Psoas muscle (tissue), 8 donors: ENCODE data around the gene RALGAPA2. TPM values are rescaled to one million over a fixed set of nuclear protein-coding genes. Genes with fewer than 3 reads are reported as not detected.

Experiments used
- ATAC-seq, 4 donors: fragments of 200-7000 bp; cut with Tn5 transposase; one replicate each; pipeline ENCODE4 v1.9.1; 2020; ENCODE audit warnings: moderate library complexity in 3 of 4, mild to moderate bottlenecking in 2 of 4
- DNase-seq, 2 donors: peaks; one replicate each; pipeline ENCODE4 v3.0.0-alpha.2; 2020
- H3K27ac ChIP-seq: fragments of 200-600 bp; one replicate; pipeline ENCODE4 v1.8.0; 2022
- H3K27me3 ChIP-seq, 3 donors: fragments of 200-600 bp in 1 of 3; one replicate each; pipeline versions ENCODE4 v1.6.1 to v1.8.0; 2013 to 2022; ENCODE audit warnings: low read length in 2 of 3, mild to moderate bottlenecking in 2 of 3, moderate library complexity in 1 of 3; ENCODE audit not compliant: insufficient read depth in 3 of 3
- H3K36me3 ChIP-seq, 2 donors: fragments of 200-600 bp in 1 of 2; one replicate each; pipeline versions ENCODE4 v1.6.1 to v1.8.0; 2013 to 2022; ENCODE audit warnings: low read depth in 1 of 2, mild to moderate bottlenecking in 1 of 2, moderate library complexity in 1 of 2; ENCODE audit not compliant: insufficient read depth in 1 of 2
- H3K4me1 ChIP-seq: fragments of 200-600 bp; one replicate; pipeline ENCODE4 v1.8.0; 2022
- H3K4me3 ChIP-seq: fragments of 200-600 bp; one replicate; pipeline ENCODE4 v1.8.0; 2022; ENCODE audit warnings: mild to moderate bottlenecking
- H3K9me3 ChIP-seq: fragments of 200-600 bp; one replicate; pipeline ENCODE4 v1.8.0; 2022
- WGBS, 3 donors: extraction: QIAGEN DNeasy Blood & Tissue Kit; methylation state at CpG; one replicate each; pipeline versions ENCODE4 v1.1.6 to v1.1.7; 2013; 5-methylcytosine and 5-hydroxymethylcytosine counted together
- intact Hi-C, 2 donors: fragments of 100-400 bp; cut with DNase I; formaldehyde crosslinking; loops; one replicate each; pipeline versions ENCODE4 v1.11.0 to v1.14.2; 2022
- polyA plus RNA-seq, 3 donors: library from polyadenylated mRNA; stranded (reverse); fragments of 200-250 nt; gene quantifications; one replicate each; pipeline ENCODE4 v1.2.3, GENCODE V29; 2013
- total RNA-seq, 4 donors: library from RNA; stranded (reverse); fragmentation: NEBNext Ultra II Directional in 2 of 4; extraction: Animal tissue kit (Norgen Biotek cat#: 25700) in 2 of 4; gene quantifications; one replicate each; pipeline versions ENCODE4 v1.2.1 to v1.2.4, GENCODE V29; 2021 to 2023
- TF ChIP-seq, protein P1 (sequence below): fragments of 200-600 bp; IDR thresholded peaks from one replicate; pipeline ENCODE4 v1.8.0; 2022; ENCODE audit warnings: antibody characterized with exemption
- donor health status: healthy with polysubstance abuse.
- donor health status: DM: no; HTN: no; CAD: no; lungs with moderate emphysema.
- donor health status: Bipolar disorder and iron deficiency.
- donor health status: healthy.
- donor health status: DM: yes; HTN: yes; CAD: no.
- donor health status: DM: no; HTN: no; CAD: no.
- donor health status: DM: no; HTN: no; CAD: no.
- donor health status: DM: yes; HTN: yes; CAD: no.

RALGAPA2 gene
- total and polyA plus RNA-seq, 7 donors, result 12.2 to 75.5 (median 51.1) TPM

GRCh38 chr20:20529597-20529996, 182.8 kb downstream of the RALGAPA2 start:
- H3K36me3 ChIP-seq, result peaks cover 4 to 75% of the 10 kb centered on the region in 2 donors
- H3K27ac ChIP-seq, result no peak overlapping the region
- no peaks in the 10 kb centered on the region for H3K27me3 ChIP-seq
- WGBS, 3 donors, result 95 to 99% (median 97%) methylated on average over 4 of the region's 4 CpGs
- intact Hi-C loops, result no loop called here
- H3K4me3 ChIP-seq, result no peak overlapping the region
- TF ChIP-seq, protein P1, sequence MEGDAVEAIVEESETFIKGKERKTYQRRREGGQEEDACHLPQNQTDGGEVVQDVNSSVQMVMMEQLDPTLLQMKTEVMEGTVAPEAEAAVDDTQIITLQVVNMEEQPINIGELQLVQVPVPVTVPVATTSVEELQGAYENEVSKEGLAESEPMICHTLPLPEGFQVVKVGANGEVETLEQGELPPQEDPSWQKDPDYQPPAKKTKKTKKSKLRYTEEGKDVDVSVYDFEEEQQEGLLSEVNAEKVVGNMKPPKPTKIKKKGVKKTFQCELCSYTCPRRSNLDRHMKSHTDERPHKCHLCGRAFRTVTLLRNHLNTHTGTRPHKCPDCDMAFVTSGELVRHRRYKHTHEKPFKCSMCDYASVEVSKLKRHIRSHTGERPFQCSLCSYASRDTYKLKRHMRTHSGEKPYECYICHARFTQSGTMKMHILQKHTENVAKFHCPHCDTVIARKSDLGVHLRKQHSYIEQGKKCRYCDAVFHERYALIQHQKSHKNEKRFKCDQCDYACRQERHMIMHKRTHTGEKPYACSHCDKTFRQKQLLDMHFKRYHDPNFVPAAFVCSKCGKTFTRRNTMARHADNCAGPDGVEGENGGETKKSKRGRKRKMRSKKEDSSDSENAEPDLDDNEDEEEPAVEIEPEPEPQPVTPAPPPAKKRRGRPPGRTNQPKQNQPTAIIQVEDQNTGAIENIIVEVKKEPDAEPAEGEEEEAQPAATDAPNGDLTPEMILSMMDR, result no peak
- DNase-seq (no peak), ATAC-seq (no peak)
- H3K4me1 ChIP-seq, result no peaks in the 10 kb centered on the region
- H3K9me3 ChIP-seq, result no peaks in the 10 kb centered on the region

- H3K36me3 ChIP-seq, result peaks cover 4 to 83% of the 10 kb centered on the region in 2 donors
- ATAC-seq (no peak), DNase-seq (no peak)
- WGBS, 3 donors, result 60 to 68% (median 67%) methylated on average over 3 of the region's 3 CpGs
- H3K9me3 ChIP-seq, result no peaks in the 10 kb centered on the region
- TF ChIP-seq, protein P1, result no peak
- H3K4me1 ChIP-seq, result no peaks in the 10 kb centered on the region
- H3K4me3 ChIP-seq, result no peak overlapping the region
- intact Hi-C loops, result no loop called here
- no peaks in the 10 kb centered on the region for H3K27me3 ChIP-seq
- no peak overlapping the region for H3K27ac ChIP-seq
Observed at GRCh38 chr20:20528861-20529260, 183.6 kb downstream of the RALGAPA2 start.

- H3K27ac ChIP-seq, result no peak overlapping the region
- TF ChIP-seq, protein P1, result no peak
- H3K9me3 ChIP-seq, result no peaks in the 10 kb centered on the region
- ATAC-seq, result no peak
- H3K27me3 ChIP-seq, result no peaks in the 10 kb centered on the region
- intact Hi-C loops, result no loop called here
- peaks cover 4 to 93% of the 10 kb centered on the region in 2 donors for H3K36me3 ChIP-seq
- 92 to 98% (median 98%) methylated on average over 4 of the region's 4 CpGs for WGBS, 3 donors
- H3K4me3 ChIP-seq, result no peak overlapping the region
- no peaks in the 10 kb centered on the region for H3K4me1 ChIP-seq
- no peak for DNase-seq
Observed at GRCh38 chr20:20527661-20528060, 184.8 kb downstream of the RALGAPA2 start.

DNA sequence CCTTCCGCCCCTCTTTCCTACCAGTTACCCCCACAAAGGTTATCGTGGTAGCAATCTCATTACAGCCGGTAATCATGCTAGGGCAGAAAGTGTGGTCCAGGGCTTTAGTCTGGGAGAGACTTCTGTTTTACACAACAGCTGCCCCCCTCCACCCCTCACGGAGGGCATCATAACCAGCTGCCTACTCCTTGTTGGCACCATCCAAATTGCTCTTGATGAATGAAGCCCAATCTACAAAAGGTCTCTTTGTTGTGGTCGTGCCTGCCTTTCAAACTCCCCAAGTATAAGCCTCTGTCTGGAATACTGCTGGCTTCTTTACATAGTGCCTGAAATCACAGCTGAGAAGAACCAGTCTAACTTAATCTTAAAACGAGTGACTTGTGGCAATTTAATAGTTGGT, 186.7 kb downstream of the RALGAPA2 start:
- TF ChIP-seq, protein P1, result no peak
- 69 to 78% (median 69%) methylated on average over 6 of the region's 6 CpGs for WGBS, 3 donors
- intact Hi-C loops, result no loop called here
- Histone ChIP-seq H3K4me3 (no peak overlapping the region), H3K9me3 (no peaks in the 10 kb centered on the region), H3K27ac (no peak overlapping the region), H3K4me1 (no peaks in the 10 kb centered on the region), H3K36me3 (peaks cover 4 to 91% of the 10 kb centered on the region in 2 donors), H3K27me3 (no peaks in the 10 kb centered on the region)
- DNase-seq (no peak), ATAC-seq (peak in 1 of 4 donors; percentile 18)

GRCh38 chr20:20525214-20525613, 187.2 kb downstream of the RALGAPA2 start:
- Histone ChIP-seq H3K4me3 (no peak overlapping the region), H3K9me3 (no peaks in the 10 kb centered on the region), H3K27me3 (no peaks in the 10 kb centered on the region), H3K4me1 (no peaks in the 10 kb centered on the region), H3K36me3 (peaks cover 4 to 91% of the 10 kb centered on the region in 2 donors), H3K27ac (no peak overlapping the region)
- intact Hi-C loops, result no loop called here
- ATAC-seq (peak in 1 of 4 donors; percentile 39), DNase-seq (no peak)
- TF ChIP-seq, protein P1, result no peak
- WGBS, 3 donors, result 24 to 51% (median 30%) methylated on average over 2 of the region's 2 CpGs
